WERI-Rb-1 (cell line): ENCODE data around the gene CLSTN1.
"Not testable (repeated sequence)": the region's sequence is repeated elsewhere in the genome, so short reads cannot be mapped to it uniquely, and the experiment has no call there.

ENCODE experiments used
- DNase-seq: peaks from one replicate; pipeline ENCODE4 v3.0.0-alpha.2; 2020
- H3K27ac ChIP-seq: fragments of 250-450 bp; sonication (Bioruptor Pico); 2 replicates; pipeline ENCODE4 v1.5.1; 2020; ENCODE audit warnings: mild to moderate bottlenecking, moderate library complexity
- H3K27me3 ChIP-seq: fragments of 250-450 bp; sonication (Bioruptor Pico); 2 replicates; pipeline ENCODE4 v1.5.1; 2021; ENCODE audit warnings: mild to moderate bottlenecking, low read depth, moderate library complexity; ENCODE audit not compliant: insufficient read depth, severe bottlenecking
- H3K36me3 ChIP-seq: fragments of 250-450 bp; sonication (Bioruptor Pico); 2 replicates; pipeline ENCODE4 v1.5.1; 2020; ENCODE audit warnings: mild to moderate bottlenecking, moderate library complexity
- H3K4me3 ChIP-seq: 2 replicates; pipeline ENCODE4 v1.5.1; 2011; ENCODE audit warnings: low read depth, mild to moderate bottlenecking, control low read depth, low read length
- H3K9me3 ChIP-seq: fragments of 250-450 bp; sonication (Bioruptor Pico); 2 replicates; pipeline ENCODE4 v1.5.1; 2021; ENCODE audit warnings: mild to moderate bottlenecking, moderate library complexity; ENCODE audit not compliant: severe bottlenecking
- CTCF ChIP-seq: IDR thresholded peaks from 2 replicates; pipeline ENCODE4 v1.5.1; 2011; ENCODE audit warnings: low read depth, mild to moderate bottlenecking, control low read depth, inconsistent platforms, low read length

CLSTN1 gene

GRCh38 chr1:9759939-9760338 lies 63.8 kb downstream of the CLSTN1 start:
- Histone ChIP-seq H3K9me3 (no peaks in the 10 kb centered on the region), H3K4me3 (no peak overlapping the region), H3K27ac (no peak overlapping the region), H3K27me3 (no peaks in the 10 kb centered on the region), H3K36me3 (peaks cover 56% of the 10 kb centered on the region)
- no peak for DNase-seq
- no peak for TF ChIP-seq CTCF

GRCh38 chr1:9758559-9759121 lies 65.1 kb downstream of the CLSTN1 start:
- H3K27me3 ChIP-seq, result no peaks in the 10 kb centered on the region
- peaks cover 58% of the 10 kb centered on the region for H3K36me3 ChIP-seq
- H3K4me3 ChIP-seq, result no peak overlapping the region
- no peak overlapping the region for H3K27ac ChIP-seq
- no peak for TF ChIP-seq CTCF
- no peaks in the 10 kb centered on the region for H3K9me3 ChIP-seq
- no peak for DNase-seq

- Histone ChIP-seq H3K27me3 (no peaks in the 10 kb centered on the region), H3K4me3 (no peak overlapping the region), H3K9me3 (no peaks in the 10 kb centered on the region), H3K36me3 (peaks cover 68% of the 10 kb centered on the region), H3K27ac (no peak overlapping the region)
- no peak for DNase-seq
- no peak for TF ChIP-seq CTCF
These were observed 68.2 kb downstream of the CLSTN1 start for GRCh38 chr1:9755441-9755995.

- H3K27me3 ChIP-seq, result no peaks in the 10 kb centered on the region
- DNase-seq, result no peak
- no peak for TF ChIP-seq CTCF
- no peak overlapping the region for H3K27ac ChIP-seq
- H3K36me3 ChIP-seq, result peaks cover 79% of the 10 kb centered on the region
- no peak overlapping the region for H3K4me3 ChIP-seq
- no peaks in the 10 kb centered on the region for H3K9me3 ChIP-seq
These were observed 70.6 kb downstream of the CLSTN1 start for GRCh38 chr1:9753121-9753531.

- H3K4me3 ChIP-seq, result no peak overlapping the region
- no peaks in the 10 kb centered on the region for H3K9me3 ChIP-seq
- peaks cover 82% of the 10 kb centered on the region for H3K36me3 ChIP-seq
- no peaks in the 10 kb centered on the region for H3K27me3 ChIP-seq
- DNase-seq, result no peak
- TF ChIP-seq CTCF, result no peak
- no peak overlapping the region for H3K27ac ChIP-seq
These were observed 71.8 kb downstream of the CLSTN1 start for GRCh38 chr1:9751971-9752370.

- peaks cover 90% of the 10 kb centered on the region for H3K36me3 ChIP-seq
- TF ChIP-seq CTCF, result no peak
These were observed 74.4 kb downstream of the CLSTN1 start for GRCh38 chr1:9749361-9749760.

GRCh38 chr1:9748391-9748790 lies 75.4 kb downstream of the CLSTN1 start:
- not testable (repeated sequence) for H3K27ac ChIP-seq, H3K4me3 ChIP-seq, DNase-seq, H3K9me3 ChIP-seq, H3K27me3 ChIP-seq
- peaks cover 90% of the 10 kb centered on the region for H3K36me3 ChIP-seq

More at GRCh38 chr1:9749361-9749760, 74.4 kb downstream of the CLSTN1 start:
- Histone ChIP-seq H3K27ac (no peak overlapping the region), H3K9me3 (no peaks in the 10 kb centered on the region), H3K27me3 (no peaks in the 10 kb centered on the region), H3K4me3 (no peak overlapping the region)
- DNase-seq, result no peak
